HepG2 (cell line): ENCODE results near the gene IAH1.

Experiments used
- FOSL1 ChIP-seq: sonication (generic); formaldehyde crosslinking; IDR thresholded peaks from 2 replicates; pipeline ENCODE4 v1.9.0; 2021; ENCODE audit warnings: missing genetic modification reagents, borderline replicate concordance
- POLR2A ChIP-seq, 2 experiments: IDR thresholded peaks; 2 replicates each; pipeline ENCODE4 v1.6.1; 2011; ENCODE audit warnings: low read depth in 2 of 2, low read length in 2 of 2, mild to moderate bottlenecking in 1 of 2, moderate library complexity in 1 of 2; ENCODE audit not compliant: insufficient read depth in 1 of 2
- TCF7 ChIP-seq: sonication (generic); IDR thresholded peaks from 2 replicates; pipeline ENCODE4 v1.6.1; 2016; ENCODE audit warnings: antibody characterized with exemption, low read depth
- TF ChIP-seq, protein P1 (sequence below): sonication (generic); formaldehyde crosslinking; IDR thresholded peaks from 2 replicates; pipeline ENCODE4 v1.4.0; 2020; ENCODE audit warnings: missing genetic modification reagents

DNA sequence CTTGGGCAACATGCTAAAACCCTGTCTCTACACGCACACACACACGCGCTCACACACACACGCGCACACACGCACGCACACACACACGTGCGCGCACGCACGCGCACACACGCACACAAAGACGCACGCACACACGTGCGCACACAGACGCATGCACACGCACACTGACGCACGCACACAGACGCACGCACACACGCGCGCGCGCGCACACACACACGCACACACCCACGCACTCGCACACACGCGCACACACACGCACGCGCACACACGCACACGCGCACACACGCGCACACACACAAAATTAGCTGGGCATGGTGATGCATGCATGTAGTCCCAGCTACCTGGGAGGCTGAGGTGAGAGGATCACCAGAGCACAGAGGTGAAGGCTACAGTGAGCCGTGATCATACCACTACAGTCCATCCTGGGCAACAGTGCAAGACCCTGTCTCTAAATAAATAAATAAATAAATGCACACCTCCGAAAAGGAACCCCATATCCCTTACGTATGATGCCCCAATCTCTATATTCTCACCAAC lies 8.1 kb upstream of the IAH1 start:
- TF ChIP-seq POLR2A (IDR thresholded peaks at IDR 0.05; ENCODE audit: insufficient read depth in 1 of 2, low read depth in 2 of 2, low read length in 2 of 2) (no peak), TCF7 (no peak), FOSL1 (CRISPR knock-in tag) (no peak)
- TF ChIP-seq, protein P1, sequence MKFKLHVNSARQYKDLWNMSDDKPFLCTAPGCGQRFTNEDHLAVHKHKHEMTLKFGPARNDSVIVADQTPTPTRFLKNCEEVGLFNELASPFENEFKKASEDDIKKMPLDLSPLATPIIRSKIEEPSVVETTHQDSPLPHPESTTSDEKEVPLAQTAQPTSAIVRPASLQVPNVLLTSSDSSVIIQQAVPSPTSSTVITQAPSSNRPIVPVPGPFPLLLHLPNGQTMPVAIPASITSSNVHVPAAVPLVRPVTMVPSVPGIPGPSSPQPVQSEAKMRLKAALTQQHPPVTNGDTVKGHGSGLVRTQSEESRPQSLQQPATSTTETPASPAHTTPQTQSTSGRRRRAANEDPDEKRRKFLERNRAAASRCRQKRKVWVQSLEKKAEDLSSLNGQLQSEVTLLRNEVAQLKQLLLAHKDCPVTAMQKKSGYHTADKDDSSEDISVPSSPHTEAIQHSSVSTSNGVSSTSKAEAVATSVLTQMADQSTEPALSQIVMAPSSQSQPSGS (CRISPR knock-in tag): no peak
